BJ (cell line): Measurements from ENCODE around the gene ATP6V1A. TPM values are rescaled to one million over a fixed set of nuclear protein-coding genes. Genes with fewer than 3 reads are reported as not detected.

Experiments used
- CTCF ChIA-PET: fragments of 350-600 bp; formaldehyde crosslinking; extraction: SDS; loops from one replicate; lab custom pipeline; 2021; ENCODE audit warnings: antibody characterized with exemption, inconsistent platforms; lab: Yijun Ruan, JAX
- POLR2A ChIA-PET: fragments of 300-600 bp; sonication (Branson Sonifier 250); formaldehyde crosslinking; extraction: SDS; loops from one replicate; lab custom pipeline; 2021; ENCODE audit warnings: antibody characterized with exemption; lab: Charles Lee
- DNase-seq: peaks from one replicate; pipeline ENCODE4 v3.0.0-alpha.2; 2011; ENCODE audit warnings: low read depth
- H3K27me3 ChIP-seq: 2 replicates; pipeline ENCODE4 v1.6.0; 2011; ENCODE audit warnings: low read length; ENCODE audit not compliant: control insufficient read depth, insufficient read depth
- H3K36me3 ChIP-seq: 2 replicates; pipeline ENCODE4 v1.5.1; 2011; ENCODE audit warnings: low read length; ENCODE audit not compliant: control insufficient read depth, insufficient read depth
- H3K4me3 ChIP-seq: 2 replicates; pipeline ENCODE4 v1.5.1; 2011; ENCODE audit warnings: low read depth, mild to moderate bottlenecking, control low read depth, low read length
- polyA plus RNA-seq: library from polyadenylated mRNA; depleted of rRNA; stranded (reverse); fragments of >200 nt; gene quantifications from 2 replicates; pipeline ENCODE4 v1.2.3, GENCODE V29; 2011
- TF ChIP-seq, protein P1 (sequence below): IDR thresholded peaks from 2 replicates; pipeline ENCODE4 v1.5.1; 2011; ENCODE audit warnings: low read depth, mild to moderate bottlenecking, control low read depth, inconsistent platforms, low read length, moderate library complexity; ENCODE audit not compliant: insufficient read depth

The ATP6V1A gene
- polyA plus RNA-seq, 1 experiment: 14.5 TPM

DNA sequence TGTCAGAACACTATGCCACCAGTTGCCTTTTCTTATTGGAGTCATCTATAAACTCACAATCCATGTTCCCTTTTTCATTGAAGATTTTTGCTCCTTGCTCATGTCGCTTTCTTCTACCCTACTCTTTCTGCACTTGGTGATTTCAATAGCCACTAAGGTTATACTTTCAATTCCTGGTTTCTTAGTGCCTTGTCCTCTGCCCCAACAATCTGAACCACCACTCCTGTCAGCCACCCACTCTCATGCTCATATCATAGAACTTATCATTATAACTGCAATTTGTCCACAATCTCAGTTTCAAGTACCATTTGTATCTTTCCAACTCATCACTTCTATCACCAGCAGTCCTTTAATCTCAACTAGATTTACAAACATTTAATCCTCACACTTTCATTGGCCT lies 81.8 kb downstream of the ATP6V1A start:
- ChIA-PET CTCF (no interaction called here), POLR2A (no interaction called here)
- no peaks in the 10 kb centered on the region for H3K36me3 ChIP-seq
- H3K4me3 ChIP-seq: no peak overlapping the region
- TF ChIP-seq, protein P1, sequence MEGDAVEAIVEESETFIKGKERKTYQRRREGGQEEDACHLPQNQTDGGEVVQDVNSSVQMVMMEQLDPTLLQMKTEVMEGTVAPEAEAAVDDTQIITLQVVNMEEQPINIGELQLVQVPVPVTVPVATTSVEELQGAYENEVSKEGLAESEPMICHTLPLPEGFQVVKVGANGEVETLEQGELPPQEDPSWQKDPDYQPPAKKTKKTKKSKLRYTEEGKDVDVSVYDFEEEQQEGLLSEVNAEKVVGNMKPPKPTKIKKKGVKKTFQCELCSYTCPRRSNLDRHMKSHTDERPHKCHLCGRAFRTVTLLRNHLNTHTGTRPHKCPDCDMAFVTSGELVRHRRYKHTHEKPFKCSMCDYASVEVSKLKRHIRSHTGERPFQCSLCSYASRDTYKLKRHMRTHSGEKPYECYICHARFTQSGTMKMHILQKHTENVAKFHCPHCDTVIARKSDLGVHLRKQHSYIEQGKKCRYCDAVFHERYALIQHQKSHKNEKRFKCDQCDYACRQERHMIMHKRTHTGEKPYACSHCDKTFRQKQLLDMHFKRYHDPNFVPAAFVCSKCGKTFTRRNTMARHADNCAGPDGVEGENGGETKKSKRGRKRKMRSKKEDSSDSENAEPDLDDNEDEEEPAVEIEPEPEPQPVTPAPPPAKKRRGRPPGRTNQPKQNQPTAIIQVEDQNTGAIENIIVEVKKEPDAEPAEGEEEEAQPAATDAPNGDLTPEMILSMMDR: no peak
- no peak for DNase-seq
- no peaks in the 10 kb centered on the region; the same call in 1 of the 2 replicates for H3K27me3 ChIP-seq

DNA sequence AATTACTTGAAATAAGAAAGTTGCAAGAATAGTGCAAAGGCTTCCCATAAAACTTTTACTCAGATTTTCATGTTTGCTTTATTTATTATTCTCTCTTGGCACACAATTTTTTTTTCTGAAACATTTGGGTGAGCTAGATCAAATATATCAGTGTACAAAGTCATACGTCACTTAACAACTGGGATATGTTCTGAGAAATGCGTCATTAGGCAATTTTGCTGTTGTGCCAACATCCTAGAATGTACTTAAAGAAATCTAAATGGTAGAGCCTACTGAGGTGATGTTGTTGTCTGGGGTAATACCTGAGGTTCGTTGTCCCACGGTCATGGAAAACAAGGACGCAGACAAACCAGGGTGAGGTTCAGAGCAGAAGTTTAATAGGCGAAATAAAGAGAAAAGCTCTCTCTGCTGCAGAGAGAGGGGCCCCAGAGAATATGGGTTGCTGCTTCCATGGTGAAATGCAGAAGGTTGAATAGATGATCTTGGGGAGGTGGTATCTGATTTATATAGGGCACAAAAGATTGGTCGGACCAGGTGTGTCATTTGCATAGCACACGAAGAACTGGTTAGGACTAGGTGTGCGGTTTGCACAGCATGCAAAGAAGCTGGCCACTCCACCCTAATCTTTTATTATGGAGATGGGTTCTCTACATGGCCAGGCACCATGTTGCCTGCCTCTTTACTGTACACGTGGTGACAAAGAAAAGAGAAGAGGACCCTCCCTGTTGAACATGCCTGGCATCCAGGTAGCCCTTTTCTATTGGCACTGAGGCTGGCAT lies 82.9 kb downstream of the ATP6V1A start:
- TF ChIP-seq, protein P1: no peak
- CTCF ChIA-PET: interaction anchor here (1.0 kb wide), 1 partner anchor 84 kb away, joined by 3 read pairs; no protein-coding TSS in a partner anchor
- H3K4me3 ChIP-seq: no peak overlapping the region
- POLR2A ChIA-PET: no interaction called here
- H3K27me3 ChIP-seq: no peaks in the 10 kb centered on the region; the same call in 1 of the 2 replicates
- no peak for DNase-seq
- no peaks in the 10 kb centered on the region for H3K36me3 ChIP-seq

DNA sequence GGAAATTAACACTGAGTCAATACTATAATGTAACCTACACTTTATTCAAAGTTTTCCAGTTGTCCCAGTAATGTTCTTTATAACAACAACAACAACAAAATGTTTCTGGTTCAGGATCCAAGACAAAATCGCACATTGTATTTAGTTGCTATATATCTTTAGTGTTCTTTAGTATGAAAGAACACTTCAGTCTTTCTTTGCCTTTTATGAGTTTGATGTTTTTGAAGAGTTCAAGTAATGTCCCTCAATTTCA lies 84.2 kb downstream of the ATP6V1A start:
- DNase-seq: no peak
- Histone ChIP-seq H3K4me3 (no peak overlapping the region), H3K27me3 (no peaks in the 10 kb centered on the region; the same call in 1 of the 2 replicates), H3K36me3 (no peaks in the 10 kb centered on the region)
- ChIA-PET POLR2A (interaction anchor here (0.6 kb wide), 1 partner anchor 426 kb away, joined by 3 read pairs; no protein-coding TSS in a partner anchor), CTCF (no interaction called here)
- TF ChIP-seq, protein P1: no peak

DNA sequence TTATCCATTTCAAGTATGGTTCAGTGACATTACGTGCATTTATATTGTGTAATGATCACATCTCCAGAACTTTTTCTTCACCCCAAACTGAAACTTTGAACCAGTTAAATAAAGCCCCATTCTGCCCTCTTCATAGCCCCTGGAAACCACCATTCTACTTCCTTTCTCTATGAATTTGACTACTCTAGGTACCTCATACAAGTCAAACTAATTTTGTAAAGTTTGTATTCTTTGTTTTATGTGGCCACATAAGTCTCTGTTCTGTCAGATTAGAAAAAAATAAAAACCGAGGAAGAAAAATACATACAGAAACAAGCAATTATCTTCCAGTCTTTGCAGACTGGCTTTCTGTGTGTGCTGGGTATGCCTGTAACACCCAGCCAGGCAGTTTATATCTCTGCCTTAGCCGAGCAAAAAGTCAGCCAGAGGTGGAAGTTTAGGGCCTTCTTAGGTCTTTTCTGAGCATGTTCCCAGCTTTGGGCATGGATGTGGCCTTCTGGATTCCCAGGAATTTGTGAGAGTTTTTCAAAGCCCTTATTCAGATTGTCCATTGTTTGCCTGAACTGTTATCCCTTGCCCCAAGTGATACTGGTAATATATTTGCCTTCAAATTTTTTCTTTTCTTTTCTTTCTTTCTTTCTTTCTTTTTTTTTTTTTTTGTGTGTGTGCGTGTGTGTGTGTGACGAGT lies 85.8 kb downstream of the ATP6V1A start:
- H3K4me3 ChIP-seq: no peak overlapping the region
- ChIA-PET POLR2A (interaction anchor here (0.5 kb wide), 1 partner anchor 87 kb away, joined by 4 read pairs; the partner anchor contains the start of gene NAA50), CTCF (interaction anchor here (0.7 to 1.7 kb wide), 2 partner anchors 72 to 96 kb away, joined by 4 to 5 read pairs; no protein-coding TSS in a partner anchor)
- TF ChIP-seq, protein P1: no peak
- no peaks in the 10 kb centered on the region for H3K36me3 ChIP-seq
- no peak for DNase-seq
- H3K27me3 ChIP-seq: no peaks in the 10 kb centered on the region; the same call in 1 of the 2 replicates

DNA sequence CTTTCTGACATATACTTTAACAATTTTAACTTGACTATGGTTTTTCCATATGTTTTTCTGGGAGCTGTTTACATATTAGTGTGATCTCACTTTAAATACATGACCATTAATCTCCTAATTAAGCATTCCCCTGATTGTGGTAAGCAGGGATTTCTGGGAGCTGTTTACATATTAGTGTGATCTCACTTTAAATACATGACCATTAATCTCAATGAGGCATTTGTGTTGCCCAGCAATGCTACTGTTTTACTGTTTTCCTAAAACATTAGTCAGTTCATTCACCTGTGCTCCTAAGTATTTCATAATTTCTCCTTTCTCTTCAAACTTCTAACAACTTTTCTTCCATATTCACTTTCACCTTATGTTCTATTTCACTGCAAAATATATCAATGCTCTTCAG lies 88.1 kb downstream of the ATP6V1A start:
- CTCF ChIA-PET: interaction anchor here (0.6 to 1.6 kb wide), 4 partner anchors 9 to 100 kb away, joined by 3 to 5 read pairs (median 4); no protein-coding TSS in a partner anchor

More for the DNA sequence above, 88.1 kb downstream of the ATP6V1A start:
- Histone ChIP-seq H3K36me3 (no peaks in the 10 kb centered on the region), H3K27me3 (no peaks in the 10 kb centered on the region; the same call in 1 of the 2 replicates), H3K4me3 (no peak overlapping the region)
- no peak for DNase-seq
- POLR2A ChIA-PET: no interaction called here
- TF ChIP-seq, protein P1: no peak
